ENCODE data around the gene FNDC8.

DNA sequence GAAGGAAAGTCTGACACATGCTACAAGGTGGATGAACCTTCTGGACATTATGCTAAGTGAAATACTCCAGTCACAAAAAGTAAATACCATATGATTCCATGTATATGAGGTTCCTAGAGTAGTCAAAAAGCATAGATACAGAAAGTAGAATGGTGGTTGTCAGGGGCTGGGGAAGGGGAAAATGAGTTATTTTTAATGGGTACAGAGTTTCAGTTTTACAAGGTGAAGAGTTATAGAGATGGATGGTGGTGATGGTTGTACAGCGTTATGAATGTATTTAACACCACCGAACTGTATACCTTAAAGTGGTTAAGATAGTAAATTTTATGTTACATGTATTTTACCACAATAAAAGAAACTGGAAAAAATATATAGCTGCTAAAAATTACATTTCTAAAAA is 19.7 kb upstream of the FNDC8 start:
- TF ChIP-seq, protein P1, sequence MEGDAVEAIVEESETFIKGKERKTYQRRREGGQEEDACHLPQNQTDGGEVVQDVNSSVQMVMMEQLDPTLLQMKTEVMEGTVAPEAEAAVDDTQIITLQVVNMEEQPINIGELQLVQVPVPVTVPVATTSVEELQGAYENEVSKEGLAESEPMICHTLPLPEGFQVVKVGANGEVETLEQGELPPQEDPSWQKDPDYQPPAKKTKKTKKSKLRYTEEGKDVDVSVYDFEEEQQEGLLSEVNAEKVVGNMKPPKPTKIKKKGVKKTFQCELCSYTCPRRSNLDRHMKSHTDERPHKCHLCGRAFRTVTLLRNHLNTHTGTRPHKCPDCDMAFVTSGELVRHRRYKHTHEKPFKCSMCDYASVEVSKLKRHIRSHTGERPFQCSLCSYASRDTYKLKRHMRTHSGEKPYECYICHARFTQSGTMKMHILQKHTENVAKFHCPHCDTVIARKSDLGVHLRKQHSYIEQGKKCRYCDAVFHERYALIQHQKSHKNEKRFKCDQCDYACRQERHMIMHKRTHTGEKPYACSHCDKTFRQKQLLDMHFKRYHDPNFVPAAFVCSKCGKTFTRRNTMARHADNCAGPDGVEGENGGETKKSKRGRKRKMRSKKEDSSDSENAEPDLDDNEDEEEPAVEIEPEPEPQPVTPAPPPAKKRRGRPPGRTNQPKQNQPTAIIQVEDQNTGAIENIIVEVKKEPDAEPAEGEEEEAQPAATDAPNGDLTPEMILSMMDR (conservative IDR thresholded peaks at IDR 0.05): no peak
- no peak for TF ChIP-seq EZH2 (IDR thresholded peaks at IDR 0.05; ENCODE audit: low read depth)
